Breast epithelium (tissue), 3 donors: ENCODE measurements around the gene RPL3.

Source experiments
- CTCF ChIP-seq, 3 donors: fragments of 450-650 bp; IDR thresholded peaks; one replicate each; pipeline ENCODE4 v1.5.1; 2016 to 2017; ENCODE audit warnings: antibody characterized with exemption in 3 of 3, mild to moderate bottlenecking in 3 of 3, moderate library complexity in 3 of 3
- POLR2A ChIP-seq: fragments of 450-650 bp; IDR thresholded peaks from one replicate; pipeline ENCODE4 v1.6.1; 2016; ENCODE audit warnings: antibody characterized with exemption, mild to moderate bottlenecking, moderate library complexity

GRCh38 chr22:39301108-39301507 is 18.3 kb downstream of the RPL3 start:
- TF ChIP-seq CTCF (IDR thresholded peaks at IDR 0.05), result no peak
- TF ChIP-seq POLR2A, result no peak
